Caco-2 (cell line): Measurements from ENCODE around the gene DTX1. TPM values are rescaled to one million over a fixed set of nuclear protein-coding genes. Genes with fewer than 3 reads are reported as not detected.

Experiments
- BruUV-seq: library from RNA; stranded (reverse); fragments of 400-500 nt; replicated peaks from 2 replicates; lab custom pipeline; 2021; lab: Mats Ljungman, UMichigan
- CTCF ChIA-PET: fragments of 300-600 bp; sonication (Branson Sonifier 250); formaldehyde crosslinking; loops from one replicate; lab custom pipeline; 2022; ENCODE audit warnings: antibody characterized with exemption; lab: Charles Lee
- POLR2A ChIA-PET: fragments of 300-600 bp; sonication (Branson Sonifier 250); formaldehyde crosslinking; loops from one replicate; lab custom pipeline; 2022; ENCODE audit warnings: antibody characterized with exemption; lab: Charles Lee
- DNase-seq, 2 experiments: peaks; one replicate each; pipeline versions ENCODE4 v3.0.0 to v3.0.0-alpha.2; 2020 to 2022
- H3K27me3 ChIP-seq: replicated peaks from 2 replicates; pipeline ENCODE4 v1.6.0; 2011; ENCODE audit warnings: low read length; ENCODE audit not compliant: control insufficient read depth, insufficient read depth
- H3K36me3 ChIP-seq: 2 replicates; pipeline ENCODE4 v1.5.1; 2011; ENCODE audit warnings: low read length; ENCODE audit not compliant: control insufficient read depth, insufficient read depth
- H3K4me1 ChIP-seq: fragments of 250-450 bp; sonication (Bioruptor Pico); 2 replicates; pipeline ENCODE4 v1.5.1; 2020; ENCODE audit warnings: mild to moderate bottlenecking
- H3K4me3 ChIP-seq: 2 replicates; pipeline ENCODE4 v1.5.1; 2011; ENCODE audit warnings: low read depth, mild to moderate bottlenecking, control low read depth, low read length
- H3K9me3 ChIP-seq: fragments of 250-450 bp; sonication (Bioruptor Pico); 2 replicates; pipeline ENCODE4 v1.5.1; 2020; ENCODE audit warnings: mild to moderate bottlenecking, moderate library complexity
- H3K27ac Mint-ChIP-seq: one replicate; pipeline ENCODE4 v1.8.0; 2022; ENCODE audit warnings: mixed read lengths; ENCODE audit not compliant: unreplicated experiment
- H3K27me3 Mint-ChIP-seq: one replicate; pipeline ENCODE4 v1.8.0; 2022; ENCODE audit warnings: mixed read lengths; ENCODE audit not compliant: insufficient read depth, unreplicated experiment
- H3K36me3 Mint-ChIP-seq: one replicate; pipeline ENCODE4 v1.8.0; 2022; ENCODE audit warnings: mild to moderate bottlenecking, mixed read lengths; ENCODE audit not compliant: insufficient read depth, unreplicated experiment
- H3K4me1 Mint-ChIP-seq: one replicate; pipeline ENCODE4 v1.8.0; 2022; ENCODE audit warnings: low read depth, mixed read lengths; ENCODE audit not compliant: unreplicated experiment
- H3K4me3 Mint-ChIP-seq: one replicate; pipeline ENCODE4 v1.8.0; 2022; ENCODE audit warnings: mild to moderate bottlenecking, moderate library complexity, mixed read lengths; ENCODE audit not compliant: unreplicated experiment
- H3K9me3 Mint-ChIP-seq: one replicate; pipeline ENCODE4 v1.8.0; 2022; ENCODE audit warnings: mixed read lengths; ENCODE audit not compliant: unreplicated experiment
- intact Hi-C: fragments of 100-400 bp; cut with micrococcal nuclease; formaldehyde crosslinking; loops from one replicate; pipeline ENCODE4 v1.10.0; 2022; ENCODE audit not compliant: unreplicated experiment
- total RNA-seq: library from RNA; stranded (reverse); gene quantifications from 2 replicates; pipeline ENCODE4 v1.2.3, GENCODE V29; 2022
- TF ChIP-seq, protein P1 (sequence below), 2 experiments: fragments of 200-600 bp in 1 of 2; IDR thresholded peaks; 1 replicate in 1 of 2; 2 replicates in 1 of 2; pipeline versions ENCODE4 v1.5.1 to v1.8.0; 2011 to 2022; ENCODE audit warnings: antibody characterized with exemption in 1 of 2, control low read depth in 1 of 2, inconsistent platforms in 1 of 2, low read depth in 1 of 2, low read length in 1 of 2, mild to moderate bottlenecking in 1 of 2, moderate library complexity in 1 of 2; ENCODE audit not compliant: insufficient read depth in 1 of 2, severe bottlenecking in 1 of 2, unreplicated experiment in 1 of 2

DTX1 gene
- total RNA-seq, 1 experiment from 2014 or later = not detected

DNA sequence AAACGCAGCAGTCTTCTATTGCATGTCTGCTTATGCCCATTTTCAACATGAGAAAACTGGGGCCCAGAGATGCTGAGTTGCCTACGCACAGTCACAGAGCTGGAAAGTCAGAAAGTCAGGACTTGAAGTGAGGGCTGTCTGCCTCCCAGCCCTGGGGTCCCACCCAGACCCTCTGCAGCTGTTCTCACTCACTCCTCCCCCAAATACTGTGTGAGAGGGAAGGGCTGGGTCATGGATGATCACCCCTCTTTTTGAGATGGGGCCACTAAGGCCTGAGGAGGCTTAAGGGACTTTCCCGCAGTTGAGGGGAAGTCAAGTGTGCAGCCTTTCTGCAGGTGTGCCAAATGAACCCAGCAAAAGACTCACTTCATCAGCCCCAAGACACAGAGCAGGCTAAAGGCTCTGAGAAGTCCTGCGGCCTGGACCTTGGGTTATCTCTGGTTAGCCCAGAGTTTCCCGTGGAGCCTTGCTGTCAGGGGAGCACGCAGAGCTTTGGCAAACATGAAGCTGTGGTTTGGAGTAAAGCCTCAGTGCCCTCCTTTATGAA lies 18.7 kb downstream of the DTX1 start:
- ChIA-PET POLR2A (no interaction called here), CTCF (no interaction called here)
- no peaks in the 10 kb centered on the region for H3K36me3 ChIP-seq
- BruUV-seq = no TSS peak
- no peaks in the 10 kb centered on the region for H3K9me3 Mint-ChIP-seq
- H3K4me3 ChIP-seq = no peak overlapping the region
- no peaks in the 10 kb centered on the region for H3K27me3 ChIP-seq
- TF ChIP-seq, protein P1, sequence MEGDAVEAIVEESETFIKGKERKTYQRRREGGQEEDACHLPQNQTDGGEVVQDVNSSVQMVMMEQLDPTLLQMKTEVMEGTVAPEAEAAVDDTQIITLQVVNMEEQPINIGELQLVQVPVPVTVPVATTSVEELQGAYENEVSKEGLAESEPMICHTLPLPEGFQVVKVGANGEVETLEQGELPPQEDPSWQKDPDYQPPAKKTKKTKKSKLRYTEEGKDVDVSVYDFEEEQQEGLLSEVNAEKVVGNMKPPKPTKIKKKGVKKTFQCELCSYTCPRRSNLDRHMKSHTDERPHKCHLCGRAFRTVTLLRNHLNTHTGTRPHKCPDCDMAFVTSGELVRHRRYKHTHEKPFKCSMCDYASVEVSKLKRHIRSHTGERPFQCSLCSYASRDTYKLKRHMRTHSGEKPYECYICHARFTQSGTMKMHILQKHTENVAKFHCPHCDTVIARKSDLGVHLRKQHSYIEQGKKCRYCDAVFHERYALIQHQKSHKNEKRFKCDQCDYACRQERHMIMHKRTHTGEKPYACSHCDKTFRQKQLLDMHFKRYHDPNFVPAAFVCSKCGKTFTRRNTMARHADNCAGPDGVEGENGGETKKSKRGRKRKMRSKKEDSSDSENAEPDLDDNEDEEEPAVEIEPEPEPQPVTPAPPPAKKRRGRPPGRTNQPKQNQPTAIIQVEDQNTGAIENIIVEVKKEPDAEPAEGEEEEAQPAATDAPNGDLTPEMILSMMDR (IDR thresholded peaks at IDR 0.05; ENCODE audit: insufficient read depth in 1 of 2, low read depth in 1 of 2, low read length in 1 of 2, severe bottlenecking in 1 of 2, unreplicated experiment in 1 of 2) = no peak
- H3K27ac Mint-ChIP-seq = no peak overlapping the region
- H3K4me1 ChIP-seq = no peaks in the 10 kb centered on the region
- DNase-seq = no peak
- intact Hi-C loops = no loop called here
- H3K27me3 Mint-ChIP-seq = peaks cover 9% of the 10 kb centered on the region
- peaks cover 6% of the 10 kb centered on the region for H3K4me1 Mint-ChIP-seq
- no peaks in the 10 kb centered on the region for H3K36me3 Mint-ChIP-seq
- no peak overlapping the region for H3K4me3 Mint-ChIP-seq
- no peaks in the 10 kb centered on the region for H3K9me3 ChIP-seq

DNA sequence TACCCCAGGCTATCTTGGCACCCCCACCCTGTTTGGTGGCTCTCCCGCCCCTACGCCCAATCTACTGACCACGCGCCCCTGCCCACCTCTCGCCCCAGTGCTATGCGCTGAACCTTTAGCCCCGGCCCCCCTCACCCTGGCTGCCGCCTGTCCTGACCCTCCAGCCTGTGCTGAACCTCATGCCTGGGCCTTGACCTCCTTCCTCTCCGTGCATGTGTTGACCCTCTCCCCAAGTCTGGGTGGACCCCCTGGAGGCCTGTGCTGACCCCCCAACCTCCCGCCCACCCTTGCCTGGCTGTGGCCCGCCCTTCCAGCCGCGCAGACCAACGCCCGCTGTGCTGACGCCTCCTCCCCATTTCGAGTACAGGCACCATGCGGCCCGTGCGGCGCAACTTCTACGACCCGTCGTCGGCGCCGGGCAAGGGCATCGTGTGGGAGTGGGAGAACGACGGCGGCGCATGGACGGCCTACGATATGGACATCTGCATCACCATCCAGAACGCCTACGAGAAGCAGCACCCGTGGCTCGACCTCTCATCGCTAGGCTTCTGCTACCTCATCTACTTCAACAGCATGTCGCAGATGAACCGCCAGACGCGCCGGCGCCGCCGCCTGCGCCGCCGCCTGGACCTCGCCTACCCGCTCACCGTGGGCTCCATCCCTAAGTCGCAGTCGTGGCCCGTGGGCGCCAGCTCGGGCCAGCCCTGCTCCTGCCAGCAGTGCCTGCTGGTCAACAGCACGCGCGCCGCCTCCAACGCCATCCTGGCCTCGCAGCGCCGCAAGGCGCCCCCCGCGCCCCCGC lies 20.7 kb downstream of the DTX1 start:
- no peaks in the 10 kb centered on the region for H3K27me3 ChIP-seq
- H3K4me1 ChIP-seq = no peaks in the 10 kb centered on the region
- H3K4me3 Mint-ChIP-seq = no peak overlapping the region
- H3K27ac Mint-ChIP-seq = no peak overlapping the region
- no peak for DNase-seq
- H3K9me3 ChIP-seq = no peaks in the 10 kb centered on the region
- no peaks in the 10 kb centered on the region for H3K9me3 Mint-ChIP-seq
- H3K4me3 ChIP-seq = no peak overlapping the region
- H3K36me3 ChIP-seq = no peaks in the 10 kb centered on the region
- ChIA-PET CTCF (no interaction called here), POLR2A (no interaction called here)
- intact Hi-C loops = no loop called here
- H3K27me3 Mint-ChIP-seq = peaks cover 12% of the 10 kb centered on the region
- no peaks in the 10 kb centered on the region for H3K36me3 Mint-ChIP-seq
- TF ChIP-seq, protein P1 (IDR thresholded peaks at IDR 0.05; ENCODE audit: insufficient read depth in 1 of 2, low read depth in 1 of 2, low read length in 1 of 2, severe bottlenecking in 1 of 2, unreplicated experiment in 1 of 2) = no peak
- no TSS peak for BruUV-seq
- H3K4me1 Mint-ChIP-seq = peaks cover under 1% of the 10 kb centered on the region

DNA sequence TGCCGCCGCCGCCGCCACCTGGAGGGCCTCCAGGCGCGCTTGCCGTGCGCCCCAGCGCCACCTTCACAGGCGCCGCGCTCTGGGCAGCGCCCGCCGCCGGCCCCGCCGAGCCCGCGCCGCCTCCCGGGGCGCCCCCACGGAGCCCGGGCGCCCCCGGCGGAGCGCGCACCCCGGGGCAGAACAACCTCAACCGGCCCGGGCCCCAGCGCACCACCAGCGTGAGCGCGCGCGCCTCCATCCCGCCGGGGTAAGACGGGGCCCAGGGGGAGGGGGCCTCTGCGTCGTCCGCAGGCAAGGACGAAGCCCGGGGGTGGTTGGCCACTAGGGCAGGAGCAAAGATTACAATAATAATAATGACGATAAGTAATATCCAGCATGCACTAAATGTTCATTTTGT lies 21.3 kb downstream of the DTX1 start:
- no peaks in the 10 kb centered on the region for H3K4me1 ChIP-seq
- H3K36me3 ChIP-seq = no peaks in the 10 kb centered on the region
- no peak overlapping the region for H3K4me3 ChIP-seq
- no peak for DNase-seq
- CTCF ChIA-PET = interaction anchor here (0.5 kb wide), 1 partner anchor 217 kb away, joined by 3 read pairs; no protein-coding TSS in a partner anchor
- no peaks in the 10 kb centered on the region for H3K9me3 ChIP-seq
- Mint-ChIP-seq H3K4me3 (no peak overlapping the region), H3K36me3 (no peaks in the 10 kb centered on the region), H3K27me3 (peaks cover 12% of the 10 kb centered on the region), H3K4me1 (no peaks in the 10 kb centered on the region), H3K27ac (no peak overlapping the region), H3K9me3 (no peaks in the 10 kb centered on the region)
- TF ChIP-seq, protein P1 (IDR thresholded peaks at IDR 0.05; ENCODE audit: insufficient read depth in 1 of 2, low read depth in 1 of 2, low read length in 1 of 2, severe bottlenecking in 1 of 2, unreplicated experiment in 1 of 2) = no peak
- intact Hi-C loops = no loop called here
- H3K27me3 ChIP-seq = no peaks in the 10 kb centered on the region
- POLR2A ChIA-PET = no interaction called here
- no TSS peak for BruUV-seq
